ENCODE results near the gene HMGN4.

The HMGN4 gene

DNA sequence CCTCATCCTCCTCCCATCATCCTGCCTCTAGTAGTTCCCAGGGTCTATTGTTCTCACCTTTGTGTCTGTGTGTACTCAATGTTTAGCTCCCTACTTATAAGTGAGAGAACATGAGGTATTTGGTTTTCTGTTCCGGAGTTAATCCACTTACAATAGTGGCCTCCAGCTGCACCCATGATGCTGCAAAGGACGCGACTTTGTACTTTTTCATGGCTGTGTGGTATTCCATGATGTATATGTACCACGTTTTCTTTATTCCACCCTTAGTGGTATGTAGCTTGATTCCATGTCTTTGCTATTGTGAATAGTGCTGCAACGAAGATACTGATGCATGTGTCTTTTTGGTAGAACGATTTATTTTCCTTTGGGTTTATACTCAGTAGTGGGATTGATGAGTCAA lies 40.1 kb downstream of the HMGN4 start:
- no peak for DNase-seq

DNA sequence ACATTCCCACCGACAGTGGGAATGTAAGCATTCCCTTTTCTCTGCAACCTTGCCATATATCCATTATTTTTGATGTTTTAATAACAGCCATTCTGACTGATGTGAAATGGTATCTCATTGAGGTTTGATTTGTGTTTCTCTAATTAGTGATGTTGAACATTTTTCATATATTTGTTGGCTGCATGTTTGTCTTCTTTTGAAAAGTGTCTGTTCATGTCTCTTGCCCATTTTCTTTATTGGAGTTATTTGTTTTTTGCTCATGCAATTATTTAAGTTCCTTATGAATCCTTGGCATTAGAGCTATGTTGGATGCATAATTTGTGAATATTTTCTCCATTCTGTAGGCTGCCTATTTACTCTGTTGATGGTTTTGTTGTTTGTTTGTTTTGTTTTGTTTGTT lies 40.6 kb downstream of the HMGN4 start:
- DNase-seq: no peak

DNA sequence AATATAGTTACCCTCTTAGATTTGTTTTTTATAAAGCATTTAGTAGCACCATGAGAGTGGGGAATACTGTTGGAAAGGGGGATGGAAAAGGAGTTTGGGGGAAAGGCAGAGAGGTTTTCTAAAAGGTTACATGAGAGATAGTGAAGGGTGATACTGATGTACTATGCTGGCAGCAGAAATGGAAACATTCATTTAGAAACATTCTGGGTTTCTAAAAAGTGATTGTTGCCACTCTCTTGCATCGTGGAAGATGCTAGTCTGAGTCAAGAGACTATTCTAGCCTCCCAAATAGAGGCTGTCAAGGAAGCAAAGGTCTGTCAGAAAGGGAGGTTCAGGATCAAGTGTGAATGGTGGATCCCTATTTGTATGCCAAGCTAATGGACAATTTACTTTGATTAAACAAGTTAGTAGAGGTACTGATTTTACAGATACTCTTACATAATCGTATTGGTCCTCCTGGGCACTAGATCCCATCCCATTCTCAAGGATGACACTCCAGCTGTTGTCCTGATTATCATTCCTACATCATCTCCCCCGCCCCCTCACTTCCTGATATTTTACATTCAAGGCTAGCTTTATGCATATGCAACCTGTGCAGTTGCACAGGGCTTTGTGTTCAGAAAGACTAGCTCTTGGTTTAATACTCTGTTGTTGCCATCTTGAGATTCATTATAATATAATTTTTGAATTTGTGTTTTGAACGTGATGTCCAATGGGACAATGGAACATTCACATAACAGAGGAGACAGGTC lies 43.2 kb downstream of the HMGN4 start:
- no peak for DNase-seq

DNA sequence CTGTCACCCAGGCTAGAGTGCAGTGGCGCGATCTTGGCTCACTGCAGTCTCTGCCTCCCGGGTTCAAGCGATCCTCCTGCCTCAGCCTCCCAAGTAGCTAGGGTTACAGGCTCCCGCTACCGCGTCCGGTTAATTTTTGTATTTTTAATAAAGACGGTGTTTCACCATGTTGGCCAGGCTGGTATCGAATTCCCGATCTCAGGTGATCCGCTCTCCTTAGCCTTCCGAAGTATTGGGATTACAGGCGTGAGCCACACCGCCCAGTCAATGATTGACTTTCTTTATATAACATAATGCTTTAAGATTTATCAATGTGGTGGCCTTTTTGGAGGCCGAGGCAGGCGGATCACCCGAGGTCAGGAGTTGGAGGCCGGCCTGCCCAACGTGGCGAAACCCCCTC lies 50.8 kb downstream of the HMGN4 start:
- no peak for DNase-seq

DNA sequence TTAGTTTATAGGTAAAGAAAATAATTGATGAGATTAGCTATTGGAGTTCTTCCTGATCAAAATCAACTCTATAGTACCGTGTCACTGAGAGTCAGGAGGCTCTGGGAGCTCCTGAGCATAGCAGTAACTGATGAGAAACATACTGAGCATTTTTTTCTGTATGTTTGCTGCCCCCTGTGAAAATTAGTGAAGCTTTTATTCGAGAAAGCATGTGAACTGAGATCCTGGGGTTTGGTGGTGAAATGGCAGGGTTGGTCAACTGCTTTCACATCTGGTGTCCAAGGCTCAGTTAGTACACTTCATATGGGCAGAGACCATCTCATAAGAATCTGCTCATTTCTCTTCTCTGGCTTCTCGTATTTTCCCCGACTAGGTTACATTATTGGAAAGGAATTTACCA lies 54.5 kb downstream of the HMGN4 start:
- no peak for DNase-seq

DNA sequence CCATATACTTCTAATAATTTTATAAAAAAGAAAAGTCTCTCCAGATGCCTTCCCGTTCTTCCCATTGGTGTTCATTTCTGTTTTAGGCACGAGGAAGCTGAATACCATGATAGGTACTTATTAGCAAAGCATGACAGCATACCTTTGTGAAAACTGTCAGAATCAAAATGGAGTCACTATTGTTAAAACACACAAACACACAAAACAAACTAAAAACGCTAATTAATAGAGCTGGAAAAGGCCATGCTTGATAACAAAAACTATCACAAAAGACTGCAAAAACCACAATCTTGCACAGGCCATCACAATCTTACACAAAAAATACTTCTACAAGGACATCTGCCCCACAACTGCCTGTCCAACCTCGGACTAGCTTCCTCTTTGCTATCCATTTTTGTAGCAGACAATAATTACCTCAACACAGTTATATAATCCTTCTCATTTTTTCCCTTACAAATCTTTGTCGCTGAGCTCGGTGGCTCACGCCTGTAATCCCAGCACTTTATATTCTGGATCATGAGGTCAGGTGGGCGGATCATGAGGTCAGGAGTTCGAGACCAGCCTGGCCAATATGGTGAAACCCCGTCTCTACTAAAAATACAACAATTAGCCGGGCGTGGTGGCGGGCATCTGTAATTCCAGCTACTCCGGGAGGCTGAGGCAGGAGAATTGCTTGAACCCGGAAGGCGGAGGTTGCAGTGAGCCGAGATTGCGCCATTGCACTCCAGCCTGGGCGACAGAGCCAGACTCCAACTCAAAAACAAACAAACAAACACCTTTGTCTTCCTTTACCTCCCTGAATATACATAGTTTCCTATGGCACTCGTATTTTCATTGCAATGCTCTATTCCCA lies 55.3 kb downstream of the HMGN4 start:
- DNase-seq: no peak

DNA sequence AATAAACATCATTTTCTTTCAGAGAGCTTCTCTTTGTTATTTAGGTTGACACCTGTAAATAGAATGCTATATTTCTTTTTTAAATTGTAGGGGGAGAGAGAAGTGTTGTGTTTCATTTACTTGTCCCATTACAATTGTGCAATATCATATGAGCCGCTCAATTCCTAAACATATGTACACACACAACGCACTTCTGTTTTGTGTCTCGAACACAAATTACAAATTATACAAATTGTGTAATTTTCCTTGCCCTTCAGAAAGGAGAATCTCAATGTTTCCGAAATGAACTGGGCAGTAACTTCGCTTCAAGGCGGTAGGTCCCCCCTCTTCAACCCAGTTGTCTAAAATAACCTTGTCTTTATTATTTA lies 55.9 kb downstream of the HMGN4 start:
- no peak for DNase-seq

DNA sequence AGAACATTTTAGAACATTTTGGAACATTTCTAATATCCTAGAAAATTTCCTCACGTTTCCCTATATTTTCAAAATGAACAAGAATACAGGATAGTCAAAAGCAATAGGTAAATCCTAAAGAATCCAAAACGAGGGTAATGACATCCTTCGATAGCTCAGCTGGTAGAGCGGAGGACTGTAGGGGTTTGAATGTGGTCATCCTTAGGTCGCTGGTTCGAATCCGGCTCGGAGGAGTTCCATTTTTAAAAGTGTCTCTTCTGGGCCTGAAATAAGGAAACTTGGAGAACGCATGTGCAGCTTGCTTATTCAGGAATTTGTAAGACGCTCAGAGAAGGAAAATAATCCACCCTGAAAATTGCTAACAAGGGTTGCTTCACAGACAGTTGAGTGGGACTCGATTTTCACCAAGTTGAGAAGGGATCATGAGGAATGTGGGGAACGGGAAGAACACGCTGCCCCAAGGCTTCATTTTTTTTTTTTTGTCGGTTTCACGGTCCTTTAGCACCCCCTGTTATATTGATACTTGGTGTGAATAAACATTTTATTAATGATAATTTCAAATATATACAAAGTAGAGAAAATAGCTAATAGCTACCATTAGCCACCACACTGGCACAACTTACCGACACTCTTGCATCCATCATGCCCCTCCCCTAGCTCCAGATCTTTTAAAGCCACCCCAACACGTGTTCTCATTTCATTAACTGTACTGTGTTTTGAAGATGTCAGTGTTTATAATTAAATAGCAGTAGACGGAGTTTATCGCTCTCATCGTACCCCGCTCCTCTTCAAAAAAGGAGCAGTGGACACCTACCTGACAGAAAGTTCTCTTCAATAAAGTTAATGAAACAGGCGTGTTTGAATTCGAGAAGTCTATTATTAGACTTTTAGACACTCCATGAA lies 56.8 kb downstream of the HMGN4 start:
- peak in 3 of 14 donors; percentile 9 to 24 (median 10) for DNase-seq

DNA sequence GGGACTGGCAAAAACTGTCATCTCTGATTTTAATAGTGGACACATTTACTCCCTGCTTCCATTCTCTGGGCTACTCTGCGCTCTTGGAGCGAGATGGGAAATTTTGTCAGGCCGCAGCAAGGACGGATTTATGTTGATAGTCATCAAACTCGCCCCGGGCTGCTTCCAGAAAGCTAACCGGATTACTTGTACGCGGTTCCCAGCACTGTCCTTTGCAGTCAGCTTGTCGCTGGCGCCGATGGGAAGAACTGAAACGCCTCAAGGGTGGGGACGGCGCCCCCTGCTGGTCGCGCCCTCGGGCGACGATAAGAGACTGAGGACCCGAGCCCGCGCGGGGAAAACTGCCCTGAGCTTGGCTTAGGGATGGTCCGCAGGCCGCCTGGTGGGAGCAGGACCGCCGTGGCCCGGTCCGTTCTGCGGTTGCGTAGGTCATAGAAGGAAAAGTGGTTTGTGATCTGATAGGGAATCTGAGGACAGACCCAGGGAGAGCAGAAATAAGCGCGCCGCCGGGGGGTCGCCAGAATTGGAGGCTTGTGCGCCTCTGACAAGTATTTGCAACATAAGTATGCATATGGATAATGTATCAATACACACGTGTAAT lies 57.6 kb downstream of the HMGN4 start:
- DNase-seq: peak; percentile 24 to 88 (median 81)

Data from C1 segment of cervical spinal cord (tissue), 14 donors.